NB4 (cell line): ENCODE measurements around the gene SMIM35.

ENCODE experiments used
- DNase-seq: peaks from one replicate; pipeline ENCODE4 v3.0.0; 2010; ENCODE audit warnings: low read depth
- H3K4me3 ChIP-seq: one replicate; pipeline ENCODE4 v1.5.1; 2011; ENCODE audit warnings: mild to moderate bottlenecking, low read depth, low read length, moderate library complexity
- MYC ChIP-seq: IDR thresholded peaks from 2 replicates; pipeline ENCODE4 v1.6.1; 2011; ENCODE audit warnings: low read depth, low read length
- POLR2A ChIP-seq: IDR thresholded peaks from 2 replicates; pipeline ENCODE4 v1.6.1; 2011; ENCODE audit warnings: mild to moderate bottlenecking; ENCODE audit not compliant: insufficient read length; ENCODE audit errors: extremely low read depth
- TF ChIP-seq, protein P1 (sequence below): IDR thresholded peaks from one replicate; pipeline ENCODE4 v1.5.1; 2012; ENCODE audit warnings: low read depth, low read length
- TF ChIP-seq, protein P2 (sequence below): IDR thresholded peaks from 2 replicates; pipeline ENCODE4 v1.6.1; 2011; ENCODE audit warnings: low read depth, low read length

Gene SMIM35

DNA sequence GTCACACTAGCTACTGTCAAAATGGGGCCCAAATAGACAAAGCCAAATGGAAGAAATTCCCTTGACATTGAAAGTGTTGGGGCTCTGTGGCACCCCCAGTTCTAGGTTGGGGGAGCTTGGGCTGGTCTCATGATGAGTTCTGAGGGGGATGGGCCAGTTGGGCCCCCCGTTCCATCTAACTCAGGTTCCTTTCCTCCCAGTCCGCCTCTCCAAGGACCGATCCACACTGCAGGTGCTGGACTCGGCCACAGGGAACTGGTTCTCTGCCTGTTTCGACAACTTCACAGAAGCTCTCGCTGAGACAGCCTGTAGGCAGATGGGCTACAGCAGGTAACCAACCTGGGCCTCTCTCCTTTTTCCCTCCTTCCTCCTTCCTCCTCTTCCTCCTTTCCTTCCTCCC lies 17.7 kb upstream of the SMIM35 start:
- TF ChIP-seq, protein P1, sequence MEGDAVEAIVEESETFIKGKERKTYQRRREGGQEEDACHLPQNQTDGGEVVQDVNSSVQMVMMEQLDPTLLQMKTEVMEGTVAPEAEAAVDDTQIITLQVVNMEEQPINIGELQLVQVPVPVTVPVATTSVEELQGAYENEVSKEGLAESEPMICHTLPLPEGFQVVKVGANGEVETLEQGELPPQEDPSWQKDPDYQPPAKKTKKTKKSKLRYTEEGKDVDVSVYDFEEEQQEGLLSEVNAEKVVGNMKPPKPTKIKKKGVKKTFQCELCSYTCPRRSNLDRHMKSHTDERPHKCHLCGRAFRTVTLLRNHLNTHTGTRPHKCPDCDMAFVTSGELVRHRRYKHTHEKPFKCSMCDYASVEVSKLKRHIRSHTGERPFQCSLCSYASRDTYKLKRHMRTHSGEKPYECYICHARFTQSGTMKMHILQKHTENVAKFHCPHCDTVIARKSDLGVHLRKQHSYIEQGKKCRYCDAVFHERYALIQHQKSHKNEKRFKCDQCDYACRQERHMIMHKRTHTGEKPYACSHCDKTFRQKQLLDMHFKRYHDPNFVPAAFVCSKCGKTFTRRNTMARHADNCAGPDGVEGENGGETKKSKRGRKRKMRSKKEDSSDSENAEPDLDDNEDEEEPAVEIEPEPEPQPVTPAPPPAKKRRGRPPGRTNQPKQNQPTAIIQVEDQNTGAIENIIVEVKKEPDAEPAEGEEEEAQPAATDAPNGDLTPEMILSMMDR, result no peak
- TF ChIP-seq, protein P2, sequence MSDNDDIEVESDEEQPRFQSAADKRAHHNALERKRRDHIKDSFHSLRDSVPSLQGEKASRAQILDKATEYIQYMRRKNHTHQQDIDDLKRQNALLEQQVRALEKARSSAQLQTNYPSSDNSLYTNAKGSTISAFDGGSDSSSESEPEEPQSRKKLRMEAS, result no peak
- TF ChIP-seq POLR2A (no peak), MYC (no peak)
- H3K4me3 ChIP-seq, result no peak overlapping the region
- no peak for DNase-seq

- H3K4me3 ChIP-seq, result peak overlapping the region; percentile 17
- peak; percentile 86 for DNase-seq
- TF ChIP-seq POLR2A, result no peak
- no peak for TF ChIP-seq MYC
- TF ChIP-seq, protein P2, result no peak
- TF ChIP-seq, protein P1, result no peak
These were observed 16.0 kb upstream of the SMIM35 start for GRCh38 chr11:118102721-118103261.

GRCh38 chr11:118100691-118101232 lies 14.0 kb upstream of the SMIM35 start:
- no peak for DNase-seq
- H3K4me3 ChIP-seq, result no peak overlapping the region
- TF ChIP-seq POLR2A, result no peak
- TF ChIP-seq, protein P2, result no peak
- TF ChIP-seq, protein P1, result no peak
- TF ChIP-seq MYC, result no peak

DNA sequence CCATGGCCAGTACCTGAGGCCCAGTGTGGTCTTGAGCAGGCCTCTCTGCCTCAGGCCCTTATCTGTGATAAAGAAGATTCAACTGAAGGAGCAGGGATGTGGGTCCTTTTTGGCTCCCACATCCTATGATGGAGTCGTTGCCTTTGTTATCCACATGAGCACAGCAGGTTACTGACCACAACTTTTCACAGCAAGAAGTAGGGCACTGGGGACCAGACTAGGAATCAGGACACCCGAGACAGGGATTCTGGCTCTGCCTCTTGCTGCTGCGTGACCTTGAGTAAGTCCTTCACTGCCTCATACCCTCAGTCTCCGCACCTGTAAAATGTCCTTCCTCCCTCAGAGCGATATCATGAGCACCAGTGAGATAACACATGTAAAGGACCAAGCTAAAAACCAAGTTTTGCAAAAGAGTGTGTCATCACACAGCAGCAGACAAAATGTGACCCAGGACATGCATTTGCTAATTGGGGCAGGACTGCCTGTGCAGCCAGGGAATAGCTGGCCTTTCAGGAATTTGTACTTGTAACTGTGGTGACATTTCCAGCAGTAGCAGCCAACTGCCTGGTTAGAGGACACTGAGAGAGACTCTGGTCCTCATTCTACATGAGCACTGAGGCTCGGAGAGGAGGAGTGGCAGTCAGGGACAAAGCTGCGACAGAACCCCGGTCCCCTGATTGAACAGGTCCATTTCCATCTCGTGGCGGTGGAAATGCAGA lies 13.2 kb upstream of the SMIM35 start:
- no peak for TF ChIP-seq MYC
- no peak overlapping the region for H3K4me3 ChIP-seq
- DNase-seq, result no peak

GRCh38 chr11:118098996-118099837 lies 12.5 kb upstream of the SMIM35 start:
- TF ChIP-seq, protein P2, result no peak
- TF ChIP-seq MYC, result no peak
- TF ChIP-seq, protein P1, result no peak
- TF ChIP-seq POLR2A, result no peak
- no peak for DNase-seq
- no peak overlapping the region for H3K4me3 ChIP-seq

GRCh38 chr11:118095967-118096367 lies 9.2 kb upstream of the SMIM35 start:
- TF ChIP-seq POLR2A, result no peak
- TF ChIP-seq, protein P1, result no peak
- TF ChIP-seq, protein P2, result no peak
- no peak for TF ChIP-seq MYC
- H3K4me3 ChIP-seq, result no peak overlapping the region
- DNase-seq, result no peak
